Measurements from ENCODE around the gene C1QTNF8.

GRCh38 chr16:1127101-1127500, 31.1 kb upstream of the C1QTNF8 start:
- no peak for TF ChIP-seq CTCF (IDR thresholded peaks at IDR 0.05)
- TF ChIP-seq POLR2A (IDR thresholded peaks at IDR 0.05): no peak

Measured in Peyer's patch (tissue), 4 donors.